Hepatocyte (in vitro differentiated cells): Measurements from ENCODE around the gene ATIC. TPM values are rescaled to one million over a fixed set of nuclear protein-coding genes. Genes with fewer than 3 reads are reported as not detected.

ENCODE experiments used
- DNase-seq: peaks from one replicate; pipeline ENCODE4 v3.0.0-alpha.2; 2016; ENCODE audit warnings: low spot score
- H2AFZ ChIP-seq: fragments of 200-600 bp; sonication (generic); 2 replicates; pipeline ENCODE4 v1.6.0; 2016; ENCODE audit warnings: antibody characterized with exemption, mild to moderate bottlenecking
- H3K27ac ChIP-seq: fragments of 200-600 bp; sonication (generic); 2 replicates; pipeline ENCODE4 v1.5.1; 2016; ENCODE audit warnings: mild to moderate bottlenecking
- H3K27me3 ChIP-seq: fragments of 200-600 bp; sonication (generic); 2 replicates; pipeline ENCODE4 v1.6.1; 2016
- H3K36me3 ChIP-seq: fragments of 200-600 bp; sonication (generic); replicated peaks from 2 replicates; pipeline ENCODE4 v1.5.1; 2016; ENCODE audit warnings: low read depth; ENCODE audit not compliant: insufficient read depth
- H3K4me1 ChIP-seq: fragments of 200-600 bp; sonication (generic); 2 replicates; pipeline ENCODE4 v1.5.1; 2016; ENCODE audit warnings: mild to moderate bottlenecking, moderate library complexity; ENCODE audit not compliant: insufficient read depth
- H3K4me2 ChIP-seq: fragments of 200-600 bp; sonication (generic); 2 replicates; pipeline ENCODE4 v1.6.0; 2016
- H3K4me3 ChIP-seq: fragments of 200-600 bp; sonication (generic); 2 replicates; pipeline ENCODE4 v1.5.1; 2016; ENCODE audit warnings: mild to moderate bottlenecking
- H3K79me2 ChIP-seq: fragments of 200-600 bp; sonication (generic); 2 replicates; pipeline ENCODE4 v1.6.0; 2017; ENCODE audit warnings: mild to moderate bottlenecking
- H3K9me2 ChIP-seq: fragments of 200-600 bp; sonication (generic); replicated peaks from 2 replicates; pipeline ENCODE4 v1.6.0; 2017; ENCODE audit warnings: mild to moderate bottlenecking; ENCODE audit not compliant: insufficient read depth
- H3K9me3 ChIP-seq: fragments of 200-600 bp; sonication (generic); 2 replicates; pipeline ENCODE4 v1.5.1; 2016; ENCODE audit warnings: low read depth, mild to moderate bottlenecking
- H4K20me1 ChIP-seq: fragments of 200-600 bp; sonication (generic); 2 replicates; pipeline ENCODE4 v1.6.0; 2016; ENCODE audit warnings: mild to moderate bottlenecking; ENCODE audit not compliant: insufficient read depth, poor library complexity, severe bottlenecking
- CTCF ChIP-seq: fragments of 200-600 bp; sonication (generic); IDR thresholded peaks from 2 replicates; pipeline ENCODE4 v1.5.1; 2016; ENCODE audit warnings: antibody characterized with exemption, mild to moderate bottlenecking; ENCODE audit not compliant: poor library complexity
- EZH2 ChIP-seq: fragments of 200-600 bp; sonication (generic); IDR thresholded peaks from 2 replicates; pipeline ENCODE4 v1.6.1; 2016; ENCODE audit warnings: antibody characterized with exemption, mild to moderate bottlenecking, borderline replicate concordance
- EZH2phosphoT487 ChIP-seq: fragments of 200-600 bp; sonication (generic); IDR thresholded peaks from one replicate; pipeline ENCODE4 v1.6.1; 2018; ENCODE audit warnings: antibody characterized with exemption, mild to moderate bottlenecking, low read depth, moderate library complexity; ENCODE audit not compliant: unreplicated experiment, severe bottlenecking
- whole genome bisulfite sequencing: methylation state at CpG from one replicate; pipeline ENCODE4 v1.1.6; 2016; ENCODE audit warnings: low lambda C conversion rate; ENCODE audit errors: missing lambda C conversion rate; 5-methylcytosine and 5-hydroxymethylcytosine counted together
- polyA plus RNA-seq: library from polyadenylated mRNA; unstranded; fragments of >200 nt; fragmentation: Nextera tagmentation; extraction: Ambion mirVana; gene quantifications from 2 replicates; pipeline ENCODE4 v1.2.1, GENCODE V29; 2016
- total RNA-seq: library from RNA; depleted of rRNA; stranded (reverse); fragments of >200 nt; gene quantifications from 2 replicates; pipeline ENCODE4 v1.2.3, GENCODE V29; 2014

ATIC gene
- total and polyA plus RNA-seq, 2 experiments from 2014 or later, result 19.6 to 82.7 TPM

- Histone ChIP-seq H4K20me1 (no peaks in the 10 kb centered on the region), H3K27ac (no peak overlapping the region), H3K4me3 (no peak overlapping the region), H2AFZ (no peak overlapping the region), H3K9me2 (no peaks in the 10 kb centered on the region), H3K9me3 (no peaks in the 10 kb centered on the region), H3K27me3 (no peaks in the 10 kb centered on the region), H3K4me2 (no peak overlapping the region), H3K36me3 (peaks cover 2% of the 10 kb centered on the region), H3K79me2 (no peaks in the 10 kb centered on the region), H3K4me1 (no peaks in the 10 kb centered on the region)
- DNase-seq, result no peak
- TF ChIP-seq EZH2phosphoT487 (no peak), CTCF (no peak), EZH2 (no peak)
- WGBS, result 75% methylated on average over 7 of the region's 7 CpGs
Observed at GRCh38 chr2:215394102-215394805, 82.4 kb downstream of the ATIC start.

- Histone ChIP-seq H3K9me3 (no peaks in the 10 kb centered on the region), H3K27me3 (no peaks in the 10 kb centered on the region), H3K9me2 (no peaks in the 10 kb centered on the region), H3K4me1 (no peaks in the 10 kb centered on the region), H3K27ac (no peak overlapping the region), H3K4me2 (no peak overlapping the region), H2AFZ (no peak overlapping the region), H3K36me3 (peaks cover 4% of the 10 kb centered on the region), H3K4me3 (no peak overlapping the region), H4K20me1 (no peaks in the 10 kb centered on the region), H3K79me2 (no peaks in the 10 kb centered on the region)
- TF ChIP-seq CTCF, result no peak
- no peak for TF ChIP-seq EZH2
- no peak for TF ChIP-seq EZH2phosphoT487
- WGBS, result 65% methylated on average over 5 of the region's 5 CpGs
- no peak for DNase-seq
Observed at GRCh38 chr2:215395687-215396460, 84.0 kb downstream of the ATIC start.

- Histone ChIP-seq H2AFZ (no peak overlapping the region), H3K79me2 (no peaks in the 10 kb centered on the region), H3K9me3 (no peaks in the 10 kb centered on the region), H3K9me2 (no peaks in the 10 kb centered on the region), H3K4me1 (no peaks in the 10 kb centered on the region), H3K27ac (no peak overlapping the region), H3K4me3 (no peak overlapping the region), H3K27me3 (no peaks in the 10 kb centered on the region), H4K20me1 (no peaks in the 10 kb centered on the region), H3K36me3 (peaks cover 4% of the 10 kb centered on the region), H3K4me2 (no peak overlapping the region)
- 62% methylated on average over 2 of the region's 2 CpGs for WGBS
- TF ChIP-seq EZH2, result no peak
- TF ChIP-seq CTCF, result no peak
- TF ChIP-seq EZH2phosphoT487, result no peak
- no peak for DNase-seq
Observed at GRCh38 chr2:215396595-215397313, 84.9 kb downstream of the ATIC start.
